NT2/D1 (cell line): Measurements from ENCODE around the gene CYGB.

ENCODE experiments used
- DNase-seq: peaks from one replicate; pipeline ENCODE4 v3.0.0-alpha.2; 2011; ENCODE audit warnings: low read depth, low spot score
- H3K27me3 ChIP-seq: 2 replicates; pipeline ENCODE4 v1.6.0; 2011; ENCODE audit warnings: mild to moderate bottlenecking; ENCODE audit not compliant: insufficient read length, insufficient read depth
- H3K36me3 ChIP-seq: 2 replicates; pipeline ENCODE4 v1.6.1; 2011; ENCODE audit warnings: mild to moderate bottlenecking, low read length, mixed read lengths; ENCODE audit not compliant: insufficient read depth, insufficient read length
- H3K4me1 ChIP-seq: 2 replicates; pipeline ENCODE4 v1.5.1; 2011; ENCODE audit not compliant: insufficient read depth, insufficient read length
- H3K4me3 ChIP-seq: 2 replicates; pipeline ENCODE4 v1.5.1; 2011; ENCODE audit warnings: low read depth; ENCODE audit not compliant: insufficient read length
- H3K9ac ChIP-seq: 2 replicates; pipeline ENCODE4 v1.6.0; 2011; ENCODE audit warnings: low read depth; ENCODE audit not compliant: insufficient read length
- H3K9me3 ChIP-seq: 2 replicates; pipeline ENCODE4 v1.5.1; 2011; ENCODE audit warnings: mild to moderate bottlenecking, low read length; ENCODE audit not compliant: insufficient read depth
- SUZ12 ChIP-seq: IDR thresholded peaks from 2 replicates; pipeline ENCODE4 v1.6.1; 2011; ENCODE audit not compliant: insufficient read length, insufficient read depth; ENCODE audit errors: extremely low read depth
- YY1 ChIP-seq: IDR thresholded peaks from 2 replicates; pipeline ENCODE4 v1.6.1; 2011; ENCODE audit not compliant: insufficient read length, insufficient read depth
- ZNF274 ChIP-seq: IDR thresholded peaks from 2 replicates; pipeline ENCODE4 v1.6.1; 2011; ENCODE audit warnings: mild to moderate bottlenecking, low read depth, low read length

The CYGB gene

GRCh38 chr17:76554131-76554530 lies 16.6 kb upstream of the CYGB start:
- Histone ChIP-seq H3K27me3 (no peaks in the 10 kb centered on the region), H3K9ac (no peak overlapping the region), H3K4me1 (peaks cover 3% of the 10 kb centered on the region), H3K9me3 (no peaks in the 10 kb centered on the region), H3K4me3 (no peak overlapping the region), H3K36me3 (peaks cover 13% of the 10 kb centered on the region)
- TF ChIP-seq YY1, result no peak
- DNase-seq, result no peak

- Histone ChIP-seq H3K4me3 (no peak overlapping the region), H3K27me3 (no peaks in the 10 kb centered on the region), H3K9ac (no peak overlapping the region), H3K36me3 (peaks cover 6% of the 10 kb centered on the region), H3K4me1 (peaks cover 3% of the 10 kb centered on the region), H3K9me3 (no peaks in the 10 kb centered on the region)
- no peak for TF ChIP-seq YY1
- TF ChIP-seq SUZ12, result no peak
- TF ChIP-seq ZNF274, result no peak
- DNase-seq, result no peak
Observed at GRCh38 chr17:76553178-76553908, 15.8 kb upstream of the CYGB start.

- peaks cover 9% of the 10 kb centered on the region for H3K4me1 ChIP-seq
Observed at GRCh38 chr17:76551685-76552084, 14.2 kb upstream of the CYGB start.

GRCh38 chr17:76550712-76551615 lies 13.5 kb upstream of the CYGB start:
- Histone ChIP-seq H3K9ac (no peak overlapping the region), H3K4me3 (no peak overlapping the region), H3K36me3 (no peaks in the 10 kb centered on the region), H3K27me3 (no peaks in the 10 kb centered on the region), H3K9me3 (no peaks in the 10 kb centered on the region), H3K4me1 (peaks cover 14% of the 10 kb centered on the region)
- TF ChIP-seq SUZ12, result no peak
- TF ChIP-seq YY1, result no peak
- no peak for TF ChIP-seq ZNF274
- no peak for DNase-seq

More at GRCh38 chr17:76551685-76552084, 14.2 kb upstream of the CYGB start:
- Histone ChIP-seq H3K4me3 (no peak overlapping the region), H3K9ac (no peak overlapping the region), H3K27me3 (no peaks in the 10 kb centered on the region), H3K36me3 (no peaks in the 10 kb centered on the region), H3K9me3 (no peaks in the 10 kb centered on the region)
- DNase-seq, result no peak
- TF ChIP-seq ZNF274, result no peak
- no peak for TF ChIP-seq SUZ12
- no peak for TF ChIP-seq YY1

GRCh38 chr17:76549539-76549938 lies 12.0 kb upstream of the CYGB start:
- TF ChIP-seq ZNF274, result no peak
- TF ChIP-seq SUZ12, result no peak
- TF ChIP-seq YY1, result no peak
- DNase-seq, result no peak
- no peak overlapping the region for H3K9ac ChIP-seq

GRCh38 chr17:76549215-76549518 lies 11.7 kb upstream of the CYGB start:
- Histone ChIP-seq H3K9me3 (no peaks in the 10 kb centered on the region), H3K9ac (no peak overlapping the region), H3K36me3 (no peaks in the 10 kb centered on the region), H3K27me3 (no peaks in the 10 kb centered on the region), H3K4me1 (peaks cover 20% of the 10 kb centered on the region), H3K4me3 (no peak overlapping the region)
- DNase-seq, result no peak
- no peak for TF ChIP-seq ZNF274
- no peak for TF ChIP-seq YY1

More at GRCh38 chr17:76549539-76549938, 12.0 kb upstream of the CYGB start:
- no peak overlapping the region for H3K4me3 ChIP-seq
- H3K36me3 ChIP-seq, result no peaks in the 10 kb centered on the region
- no peaks in the 10 kb centered on the region for H3K9me3 ChIP-seq
- no peaks in the 10 kb centered on the region for H3K27me3 ChIP-seq
- peaks cover 16% of the 10 kb centered on the region for H3K4me1 ChIP-seq
